HEK293T (cell line): ENCODE measurements around the gene EPHB6.

Source experiments
- CTCF ChIA-PET: fragments of 350-600 bp; formaldehyde crosslinking; extraction: SDS; loops from one replicate; lab custom pipeline; 2021; ENCODE audit warnings: antibody characterized with exemption, inconsistent platforms; lab: Yijun Ruan, JAX
- POLR2A ChIA-PET: fragments of 350-600 bp; formaldehyde crosslinking; extraction: SDS; loops from one replicate; lab custom pipeline; 2020; ENCODE audit warnings: antibody characterized with exemption, inconsistent platforms; lab: Yijun Ruan, JAX
- DNase-seq: peaks from one replicate; pipeline ENCODE4 v3.0.0; 2012; ENCODE audit warnings: mixed read lengths; ENCODE audit errors: extremely low spot score
- ARNT ChIP-seq: fragments of 450-650 bp; IDR thresholded peaks from 2 replicates; pipeline ENCODE4 v1.6.1; 2017; ENCODE audit warnings: mild to moderate bottlenecking
- BHLHE40 ChIP-seq: fragments of 450-650 bp; IDR thresholded peaks from 2 replicates; pipeline ENCODE4 v1.6.1; 2016; ENCODE audit warnings: mild to moderate bottlenecking, moderate library complexity, borderline replicate concordance
- CTBP1 ChIP-seq: fragments of 450-650 bp; IDR thresholded peaks from 2 replicates; pipeline ENCODE4 v1.6.1; 2016; ENCODE audit warnings: borderline replicate concordance
- ELF4 ChIP-seq: fragments of 450-650 bp; IDR thresholded peaks from 2 replicates; pipeline ENCODE4 v1.6.1; 2017; ENCODE audit warnings: antibody characterized with exemption
- FOXA1 ChIP-seq: fragments of 450-650 bp; IDR thresholded peaks from 2 replicates; pipeline ENCODE4 v1.6.1; 2016; ENCODE audit warnings: mild to moderate bottlenecking
- FOXK2 ChIP-seq: fragments of 450-650 bp; IDR thresholded peaks from 2 replicates; pipeline ENCODE4 v1.6.1; 2016; ENCODE audit warnings: mild to moderate bottlenecking
- FOXM1 ChIP-seq: fragments of 450-650 bp; IDR thresholded peaks from 2 replicates; pipeline ENCODE4 v1.6.1; 2017; ENCODE audit warnings: mild to moderate bottlenecking, borderline replicate concordance
- HDGF ChIP-seq: fragments of 450-650 bp; IDR thresholded peaks from 2 replicates; pipeline ENCODE4 v1.6.1; 2017; ENCODE audit warnings: antibody characterized with exemption, borderline replicate concordance
- L3MBTL2 ChIP-seq: fragments of 450-650 bp; conservative IDR thresholded peaks from 2 replicates; pipeline ENCODE4 v1.6.1; 2016; ENCODE audit warnings: mild to moderate bottlenecking
- LEF1 ChIP-seq: fragments of 450-650 bp; IDR thresholded peaks from 2 replicates; pipeline ENCODE4 v1.6.1; 2017; ENCODE audit warnings: mild to moderate bottlenecking, borderline replicate concordance
- NFRKB ChIP-seq: fragments of 450-650 bp; IDR thresholded peaks from 2 replicates; pipeline ENCODE4 v1.6.1; 2016; ENCODE audit warnings: mild to moderate bottlenecking, moderate library complexity
- PKNOX1 ChIP-seq: fragments of 450-650 bp; IDR thresholded peaks from 2 replicates; pipeline ENCODE4 v1.6.1; 2016
- SP1 ChIP-seq: fragments of 450-650 bp; IDR thresholded peaks from 2 replicates; pipeline ENCODE4 v1.6.1; 2017
- SUZ12 ChIP-seq: fragments of 450-650 bp; IDR thresholded peaks from 2 replicates; pipeline ENCODE4 v1.6.1; 2016; ENCODE audit warnings: mild to moderate bottlenecking
- TARDBP ChIP-seq: fragments of 450-650 bp; IDR thresholded peaks from 2 replicates; pipeline ENCODE4 v1.6.1; 2016
- ZNF384 ChIP-seq: fragments of 450-650 bp; IDR thresholded peaks from 2 replicates; pipeline ENCODE4 v1.6.1; 2016

The EPHB6 gene

GRCh38 chr7:142855756-142856564 lies 1.1 kb downstream of the EPHB6 start:
- TF ChIP-seq SUZ12 (no peak), FOXA1 (no peak), CTBP1 (no peak), PKNOX1 (no peak), ELF4 (no peak), ZNF384 (no peak), NFRKB (no peak)
- POLR2A ChIA-PET = no interaction called here
- CTCF ChIA-PET = interaction anchor here (0.7 to 2.1 kb wide), 5 partner anchors 10 to 232 kb away, joined by 3 to 7 read pairs (median 3); no protein-coding TSS in a partner anchor

DNA sequence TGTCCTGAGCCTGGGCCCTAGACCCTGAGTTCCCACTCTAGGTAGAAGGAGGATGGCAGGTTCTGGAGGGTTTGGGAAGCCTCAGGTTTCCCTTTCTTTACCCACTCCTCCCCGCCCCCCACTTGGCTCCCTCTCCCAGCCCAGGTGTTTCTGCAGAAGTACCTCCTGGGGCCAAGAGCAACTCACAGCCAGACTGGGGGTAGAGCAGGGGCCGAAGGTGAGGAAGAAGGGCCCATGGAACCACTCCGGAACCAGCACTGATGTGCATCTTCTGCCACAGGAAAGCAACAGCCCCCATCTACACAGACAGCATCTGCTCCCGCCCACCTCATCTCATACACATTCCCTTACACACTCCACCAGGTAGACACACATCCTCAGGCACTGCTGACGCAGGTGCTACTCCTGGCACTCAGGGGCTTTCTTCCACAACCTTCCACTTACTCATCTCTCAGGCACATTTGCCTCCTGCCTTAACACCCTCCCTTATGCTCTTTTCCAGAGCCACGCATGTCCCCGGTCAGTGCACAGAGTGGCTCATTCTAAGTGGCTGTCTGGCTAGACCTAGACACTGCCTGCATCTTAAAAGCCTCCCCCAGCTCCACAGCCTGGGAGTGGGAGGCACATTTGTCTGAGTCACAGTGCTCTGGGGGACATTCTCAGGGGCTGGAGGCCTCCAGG lies 1.8 kb downstream of the EPHB6 start:
- no peak for DNase-seq
- TF ChIP-seq HDGF (no peak), NFRKB (no peak), ZNF384 (no peak), FOXK2 (no peak), CTBP1 (no peak), ELF4 (no peak), SP1 (no peak)
- CTCF ChIA-PET = no interaction called here
- POLR2A ChIA-PET = no interaction called here

More at GRCh38 chr7:142855756-142856564, 1.1 kb downstream of the EPHB6 start:
- DNase-seq = no peak

DNA sequence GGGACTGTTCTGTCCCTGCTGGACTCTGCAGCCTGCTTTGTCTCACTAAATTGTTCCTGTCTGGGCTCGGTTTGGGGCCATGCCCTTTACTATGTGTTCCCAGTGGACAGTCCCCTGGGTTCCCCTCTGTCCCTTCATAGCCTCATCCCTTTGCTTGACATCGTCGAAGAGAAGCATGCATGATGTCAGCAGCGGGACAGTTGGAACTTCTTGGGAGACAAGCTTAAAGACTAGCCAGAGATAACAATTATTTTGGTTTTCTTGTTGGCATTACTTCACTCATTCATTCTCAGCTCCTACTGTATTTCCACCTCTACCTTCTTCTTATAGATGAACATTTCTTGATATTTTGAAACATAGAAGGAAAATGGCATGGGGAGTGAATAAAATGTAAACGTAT lies 2.7 kb downstream of the EPHB6 start:
- CTCF ChIA-PET = no interaction called here
- DNase-seq = no peak
- no peak for TF ChIP-seq BHLHE40
- TF ChIP-seq ELF4 = no peak
- TF ChIP-seq FOXA1 = no peak
- TF ChIP-seq CTBP1 = no peak
- no peak for TF ChIP-seq PKNOX1
- TF ChIP-seq HDGF = no peak
- TF ChIP-seq ZNF384 = no peak
- TF ChIP-seq FOXM1 = no peak
- TF ChIP-seq SUZ12 = no peak
- TF ChIP-seq SP1 = no peak
- no peak for TF ChIP-seq TARDBP
- POLR2A ChIA-PET = no interaction called here

- ChIA-PET CTCF (interaction anchor here (0.6 to 1.8 kb wide), 2 partner anchors 14 to 355 kb away, joined by 3 to 5 read pairs; no protein-coding TSS in a partner anchor), POLR2A (no interaction called here)
Observed at GRCh38 chr7:142859411-142859810, 4.5 kb downstream of the EPHB6 start.

DNA sequence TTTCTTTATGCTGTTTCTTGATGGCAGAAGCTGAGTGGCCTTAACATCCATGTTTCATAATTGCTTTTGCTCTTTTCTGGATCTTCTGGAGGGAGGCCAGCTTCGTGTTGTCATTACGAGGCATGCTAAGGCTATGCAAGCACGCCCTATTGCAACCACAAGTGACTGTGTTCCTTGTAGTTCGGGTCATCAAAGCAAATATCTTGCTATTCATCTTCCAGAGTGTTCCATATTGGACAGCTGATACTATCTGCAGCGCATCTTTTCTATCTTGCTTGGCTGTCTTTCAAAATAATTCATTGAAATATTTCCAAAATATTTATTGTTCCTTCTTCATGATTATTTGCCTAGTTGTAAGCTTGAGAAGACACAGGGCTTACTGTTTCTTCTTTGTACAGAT lies 5.0 kb downstream of the EPHB6 start:
- POLR2A ChIA-PET = no interaction called here
- no peak for DNase-seq
- CTCF ChIA-PET = interaction anchor here (0.6 to 1.8 kb wide), 2 partner anchors 13 to 355 kb away, joined by 3 to 5 read pairs; no protein-coding TSS in a partner anchor
- no peak for TF ChIP-seq PKNOX1
- TF ChIP-seq SP1 = no peak
- no peak for TF ChIP-seq CTBP1
- no peak for TF ChIP-seq FOXM1
- no peak for TF ChIP-seq FOXK2
- no peak for TF ChIP-seq L3MBTL2
- TF ChIP-seq TARDBP = no peak
- TF ChIP-seq BHLHE40 = no peak

More at GRCh38 chr7:142859411-142859810, 4.5 kb downstream of the EPHB6 start:
- TF ChIP-seq BHLHE40 (no peak), PKNOX1 (no peak), FOXK2 (no peak), ARNT (no peak), LEF1 (no peak), FOXA1 (no peak), L3MBTL2 (no peak), FOXM1 (no peak), SUZ12 (no peak), ELF4 (no peak), CTBP1 (no peak)
- DNase-seq = no peak
